ENCODE data around the gene RAP1GAP2. TPM values are rescaled to one million over a fixed set of nuclear protein-coding genes. Genes with fewer than 3 reads are reported as not detected.
"Not testable (repeated sequence)": the region's sequence is repeated elsewhere in the genome, so short reads cannot be mapped to it uniquely, and the experiment has no call there.

RAP1GAP2 gene
- polyA plus RNA-seq, 12 donors = 1.4 to 7.8 (median 2.6) TPM; not detected in 1

DNA sequence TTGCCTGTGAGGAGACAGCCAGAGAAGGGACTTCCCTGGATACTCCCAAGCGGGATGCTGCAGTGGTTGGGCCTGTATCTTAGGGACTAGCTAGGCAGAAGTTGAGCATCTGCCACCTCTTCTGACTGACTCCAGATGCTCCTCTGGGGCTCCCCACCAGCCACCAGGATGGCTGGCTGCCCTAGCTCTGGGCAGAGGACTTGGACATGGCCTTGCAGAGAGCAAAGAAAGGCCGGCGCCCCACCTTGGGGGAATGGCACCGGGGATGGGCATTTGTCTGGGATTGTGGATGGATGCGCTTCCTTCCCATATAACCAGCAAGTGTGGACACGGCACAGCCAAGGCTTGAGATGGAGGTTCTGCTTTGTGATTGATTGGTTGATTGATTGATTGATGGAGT is 198.2 kb downstream of the RAP1GAP2 start:
- no peak for DNase-seq

DNA sequence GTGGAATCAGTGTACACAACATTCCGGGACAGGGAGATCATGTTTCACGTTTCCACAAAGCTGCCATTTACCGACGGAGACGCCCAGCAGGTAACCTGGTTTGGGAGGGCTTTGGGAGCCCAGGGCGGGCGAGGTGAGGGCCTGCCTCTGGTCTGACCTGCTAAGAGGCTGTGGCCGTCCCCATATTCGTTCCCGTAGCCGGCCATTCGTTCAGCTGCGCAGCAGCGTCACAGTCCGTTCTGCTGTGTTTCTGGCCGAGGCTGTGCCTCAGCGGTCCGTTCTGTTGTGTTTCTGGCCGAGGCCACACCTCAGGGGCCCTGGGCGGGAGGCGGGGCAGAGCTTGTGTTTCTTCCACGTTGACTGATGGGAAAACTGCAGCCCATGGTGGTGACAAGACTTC is 199.1 kb downstream of the RAP1GAP2 start:
- peak; percentile 48 for DNase-seq

DNA sequence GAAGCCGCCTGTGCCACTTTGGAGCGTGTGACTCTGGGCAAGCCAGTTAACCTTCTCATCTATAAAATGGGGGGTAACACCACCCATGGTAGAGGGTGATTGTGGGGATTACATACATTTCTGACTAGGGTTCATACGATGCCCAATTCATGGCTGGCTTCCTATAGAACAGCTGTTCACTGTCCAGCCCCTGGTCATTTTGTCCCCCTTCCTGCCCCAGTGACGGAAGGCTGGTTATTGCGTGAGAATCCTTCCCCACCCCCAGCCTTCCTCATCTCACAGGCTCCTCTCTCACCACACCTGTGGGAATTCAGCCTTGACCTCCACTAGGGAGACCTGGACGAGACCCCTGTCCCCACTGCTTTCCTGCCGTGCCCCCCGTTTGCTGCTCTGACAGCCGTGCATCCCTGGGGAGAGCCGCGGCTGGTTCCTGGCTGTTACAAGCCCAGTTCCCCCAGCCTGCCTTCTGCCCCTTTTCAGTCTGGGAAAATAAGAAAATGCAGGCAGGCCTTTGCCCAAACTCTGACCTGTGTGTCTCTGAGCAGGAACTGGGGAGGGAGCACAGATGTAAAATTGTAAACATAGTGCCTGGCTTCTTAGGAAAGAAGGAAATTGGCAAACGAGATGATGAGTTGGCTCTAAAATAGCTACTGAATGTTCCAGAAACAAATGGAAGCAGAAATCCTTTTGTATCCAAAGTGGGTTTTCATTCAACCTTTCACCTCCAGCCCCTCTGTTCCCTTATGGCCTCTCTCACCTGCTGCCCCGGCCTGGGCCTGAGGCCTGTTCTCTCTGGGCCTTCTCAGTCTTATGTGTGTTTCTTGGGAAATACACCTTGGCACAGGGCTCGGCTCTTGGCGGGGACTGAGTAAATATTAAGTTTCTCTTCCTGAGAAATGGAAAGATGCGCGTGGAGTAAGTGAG is 199.9 kb downstream of the RAP1GAP2 start:
- no peak for DNase-seq

DNA sequence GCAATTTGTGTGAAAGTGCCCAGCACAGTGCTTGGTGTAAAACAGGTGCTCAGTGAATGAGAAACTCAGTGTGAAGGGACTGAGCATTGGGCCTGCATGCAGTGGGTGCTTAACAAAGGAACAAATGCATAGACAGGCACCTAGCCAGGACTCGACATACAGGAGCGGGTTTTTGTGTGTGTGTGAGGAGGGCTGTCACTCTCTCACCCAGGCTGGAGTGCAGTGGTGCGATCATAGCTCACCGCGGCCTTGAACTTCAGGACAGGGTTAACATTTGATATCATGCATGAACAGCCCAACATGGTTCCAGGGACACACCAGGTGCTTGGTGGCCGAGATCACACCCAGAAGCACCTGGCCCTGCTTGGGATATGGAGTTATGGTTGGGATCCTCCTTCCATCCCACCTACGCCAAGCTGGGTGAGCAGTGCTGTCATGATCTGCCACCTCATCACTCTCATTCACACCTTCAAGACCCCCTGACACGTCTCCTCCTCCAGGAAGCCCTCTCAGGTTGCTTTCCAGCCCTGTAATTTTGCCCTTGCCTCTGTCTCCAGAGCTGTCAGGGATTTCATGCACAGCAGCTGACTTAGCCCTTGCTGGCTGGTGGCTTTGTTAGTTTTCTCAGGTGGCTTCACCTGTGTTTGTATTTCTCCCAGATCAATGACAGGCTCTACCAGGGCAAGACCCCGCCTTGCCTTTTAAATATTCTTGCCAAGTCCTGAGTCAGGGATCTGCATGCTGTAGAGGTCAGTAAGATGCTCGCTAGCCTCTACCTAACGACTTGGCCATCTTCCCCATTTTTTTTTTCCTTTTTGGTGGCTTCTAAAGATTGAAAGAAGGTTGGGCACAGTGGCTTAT is 200.8 kb downstream of the RAP1GAP2 start:
- DNase-seq = no peak

DNA sequence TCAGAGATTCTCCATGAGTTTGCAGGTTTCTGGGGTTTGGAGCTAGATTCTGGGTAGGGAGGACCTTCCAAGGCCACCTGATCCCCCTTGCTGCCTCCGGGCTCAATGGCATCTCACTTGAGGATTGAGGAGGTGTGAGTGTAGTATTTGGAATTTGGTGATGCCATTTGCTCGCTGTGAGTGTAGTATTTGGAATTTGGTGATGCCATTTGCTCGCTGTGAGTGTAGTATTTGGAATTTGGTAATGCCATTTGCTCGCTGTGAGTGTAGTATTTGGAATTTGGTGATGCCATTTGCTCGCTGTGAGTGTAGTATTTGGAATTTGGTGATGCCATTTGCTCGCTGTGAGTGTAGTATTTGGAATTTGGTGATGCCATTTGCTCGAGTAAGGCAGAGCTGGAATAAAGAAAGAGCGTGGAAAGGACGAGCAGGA is 202.2 kb downstream of the RAP1GAP2 start:
- not testable (repeated sequence) for DNase-seq

DNA sequence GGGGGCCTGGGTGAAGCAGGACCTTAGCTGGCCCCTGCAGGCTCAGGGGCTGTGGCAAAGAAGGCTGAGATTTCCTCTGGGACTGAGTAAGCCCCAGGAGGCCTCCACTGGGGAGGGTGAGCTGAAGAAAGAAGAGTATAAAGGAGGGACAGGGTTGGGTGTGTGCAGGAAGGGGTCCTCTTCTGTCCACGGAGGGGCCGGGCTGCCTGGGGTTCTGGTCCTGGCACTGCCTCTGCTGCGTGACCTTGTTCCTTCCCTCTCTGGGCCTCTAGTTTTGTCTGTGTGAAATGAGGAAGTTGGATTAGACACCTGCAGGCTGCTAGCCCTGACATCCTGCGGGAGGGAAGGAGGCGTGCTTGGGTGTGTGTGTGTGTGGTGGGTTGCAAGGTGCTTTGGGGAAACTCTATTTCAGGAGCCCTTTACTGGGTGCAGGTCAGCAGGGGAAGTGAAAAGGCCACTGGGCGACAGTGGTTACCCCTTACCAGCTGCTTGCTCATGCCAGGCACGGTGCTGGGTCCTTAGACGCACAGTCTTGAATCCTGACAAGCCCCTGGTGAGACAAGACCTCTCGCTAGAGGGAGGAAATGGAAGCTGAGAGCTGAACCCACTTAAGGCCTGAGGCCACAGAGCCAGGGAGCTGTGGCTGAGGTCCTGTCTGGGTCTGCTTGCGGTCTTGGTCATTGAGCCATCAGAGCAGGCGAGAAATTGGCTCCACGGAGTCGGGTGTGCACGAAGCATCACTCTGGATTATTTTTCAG is 206.5 kb downstream of the RAP1GAP2 start:
- DNase-seq = no peak

DNA sequence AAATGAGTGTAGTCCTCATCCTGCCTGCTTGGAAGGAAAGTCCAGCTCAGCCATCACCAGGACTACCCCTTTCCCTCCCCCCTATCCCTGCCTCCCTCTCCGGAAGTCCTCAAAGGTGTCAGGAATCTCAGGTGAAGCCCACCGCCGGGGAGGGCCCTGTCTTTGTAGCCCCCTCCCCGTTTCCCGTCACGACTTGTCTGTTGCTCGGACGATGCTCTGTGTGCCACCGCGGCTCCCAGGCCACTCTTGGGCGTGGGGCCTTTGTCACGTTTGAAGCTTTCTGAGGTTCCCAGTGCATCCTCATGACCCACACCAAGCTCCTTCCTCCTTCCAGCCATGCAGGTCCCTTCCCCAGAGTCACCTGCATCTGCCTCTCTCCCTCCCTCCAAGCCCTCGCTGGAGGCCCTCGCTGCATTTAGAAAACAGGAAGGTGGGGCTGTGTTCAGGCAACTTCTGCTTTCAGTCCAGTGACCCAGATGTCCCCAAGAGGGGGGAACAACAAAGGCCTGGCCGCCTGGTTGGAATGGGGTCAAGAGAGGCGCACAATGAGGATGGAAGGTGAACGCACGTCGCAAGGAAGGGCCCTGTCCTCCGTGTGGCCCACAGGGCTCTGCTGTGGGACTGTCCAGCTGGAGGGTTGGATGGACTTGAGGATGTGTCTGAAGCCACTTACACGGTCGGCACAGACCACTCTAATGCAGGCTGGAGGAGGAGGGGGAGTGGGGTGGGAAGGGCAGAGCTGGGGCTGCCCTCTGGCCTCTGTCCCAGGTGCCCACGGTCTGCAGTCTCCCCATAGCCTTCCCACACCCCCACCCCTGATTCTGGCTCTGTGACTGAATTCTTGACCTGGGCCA is 207.3 kb downstream of the RAP1GAP2 start:
- DNase-seq = no peak

DNA sequence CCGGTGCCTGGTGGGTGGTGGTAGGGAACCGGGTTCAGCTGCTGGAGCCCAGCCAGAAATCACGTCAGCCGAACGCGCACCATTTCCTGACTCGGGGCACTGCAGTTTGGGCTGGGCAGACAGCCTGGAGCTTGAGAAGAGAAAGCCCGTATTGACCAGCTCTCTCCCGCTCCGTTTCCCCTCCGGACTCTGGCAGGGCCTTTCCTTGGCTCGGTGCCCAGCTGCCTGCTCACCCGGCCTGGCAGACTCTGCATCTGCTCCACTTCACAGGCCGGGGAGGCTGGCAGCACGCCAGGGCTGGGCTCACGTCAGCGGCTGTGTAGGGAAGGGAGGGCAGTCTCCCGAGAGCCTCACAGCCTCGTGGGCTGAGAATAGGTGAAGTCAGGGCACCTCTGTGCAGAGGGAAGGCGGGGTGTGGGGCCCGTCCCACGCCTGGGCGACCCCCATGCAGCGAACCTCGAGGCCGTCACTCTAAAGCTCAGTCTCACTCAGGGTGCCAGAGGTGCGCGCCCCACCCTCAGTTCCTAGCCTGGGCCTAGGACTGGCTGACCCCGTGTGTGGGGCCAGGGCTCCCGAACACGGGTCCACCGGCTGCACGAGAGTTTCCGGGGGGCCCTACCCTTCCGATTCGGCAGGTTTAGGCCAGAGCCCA is 208.0 kb downstream of the RAP1GAP2 start:
- DNase-seq = peak; percentile 91

DNA sequence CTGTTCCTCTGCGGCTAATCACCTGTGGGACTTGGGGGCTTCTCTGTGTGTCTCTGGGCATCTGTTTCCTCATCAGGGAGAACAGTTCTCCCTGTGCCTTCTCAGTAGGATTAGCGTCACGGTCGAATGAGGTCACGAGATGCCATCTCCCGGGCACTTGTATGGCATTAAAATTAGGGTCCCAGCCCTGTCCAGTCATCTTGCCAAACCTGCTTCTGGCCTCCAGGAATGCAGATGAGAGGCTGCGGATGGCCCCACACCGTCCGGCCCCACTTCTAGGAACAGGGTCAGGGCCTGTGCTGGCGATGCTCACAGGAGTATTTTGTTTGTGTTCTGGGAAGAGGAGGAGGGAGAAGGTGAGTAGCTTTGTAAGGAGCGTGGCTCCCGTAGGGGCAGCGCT is 208.7 kb downstream of the RAP1GAP2 start:
- DNase-seq = no peak

DNA sequence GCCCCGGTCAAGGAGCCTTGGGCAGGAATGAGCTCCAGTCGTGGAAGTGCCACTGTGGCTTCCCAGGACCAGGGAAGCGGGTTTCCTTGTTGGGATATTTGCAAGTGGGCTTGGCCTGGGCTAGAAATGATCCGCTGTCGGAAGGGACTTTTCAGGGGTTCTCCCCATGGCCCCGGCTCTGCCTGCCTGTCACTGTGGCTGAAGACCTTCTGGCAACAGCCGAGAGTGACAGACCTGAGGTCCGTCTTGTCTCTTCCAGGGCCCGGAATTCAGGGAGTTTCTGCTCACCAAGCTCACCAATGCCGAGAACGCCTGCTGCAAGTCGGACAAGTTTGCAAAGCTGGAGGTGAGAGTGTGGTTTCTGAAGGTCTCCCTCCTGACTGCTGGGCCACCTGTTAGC is 209.5 kb downstream of the RAP1GAP2 start:
- no peak for DNase-seq

DNA sequence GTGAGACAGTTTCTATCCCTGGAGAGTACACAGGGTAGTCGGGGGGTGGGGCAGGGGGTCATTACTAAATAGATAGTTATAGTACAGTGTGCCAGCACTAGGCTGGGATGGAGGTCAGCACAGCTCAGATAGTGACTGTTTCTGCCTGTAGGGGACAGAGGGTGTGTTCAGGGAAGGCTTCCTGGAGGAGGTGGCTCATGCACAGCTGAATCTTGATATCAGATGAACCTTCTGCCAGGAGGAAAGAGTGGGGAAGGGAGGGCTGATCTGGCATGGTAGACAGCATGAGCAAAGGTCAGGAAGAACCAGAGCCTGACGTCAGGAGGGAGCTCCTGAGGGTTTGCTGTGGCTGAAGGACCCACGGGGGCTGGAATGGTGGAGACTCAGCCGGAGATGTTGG is 210.6 kb downstream of the RAP1GAP2 start:
- no peak for DNase-seq

DNA sequence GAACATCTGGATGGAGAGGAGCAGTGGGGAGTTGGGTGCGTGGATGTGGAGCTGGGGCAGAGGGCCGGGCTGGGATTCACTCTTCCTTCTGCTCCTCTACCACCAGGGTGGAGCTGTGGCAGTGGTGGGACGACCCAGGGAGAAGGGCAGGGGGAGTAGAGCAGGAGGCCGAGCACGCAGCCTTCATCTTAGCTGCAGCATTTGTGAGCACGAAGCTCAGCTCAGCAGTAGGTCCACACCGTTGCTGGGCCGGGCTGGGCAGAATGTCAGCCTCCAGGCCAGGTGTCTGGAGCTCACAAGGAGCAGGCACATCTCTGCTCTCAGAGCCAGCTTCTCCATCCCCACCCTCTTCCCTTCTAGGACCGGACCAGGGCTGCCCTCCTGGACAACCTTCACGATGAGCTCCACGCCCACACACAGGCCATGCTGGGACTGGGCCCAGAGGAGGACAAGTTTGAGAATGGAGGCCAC is 211.4 kb downstream of the RAP1GAP2 start:
- DNase-seq = no peak

DNA sequence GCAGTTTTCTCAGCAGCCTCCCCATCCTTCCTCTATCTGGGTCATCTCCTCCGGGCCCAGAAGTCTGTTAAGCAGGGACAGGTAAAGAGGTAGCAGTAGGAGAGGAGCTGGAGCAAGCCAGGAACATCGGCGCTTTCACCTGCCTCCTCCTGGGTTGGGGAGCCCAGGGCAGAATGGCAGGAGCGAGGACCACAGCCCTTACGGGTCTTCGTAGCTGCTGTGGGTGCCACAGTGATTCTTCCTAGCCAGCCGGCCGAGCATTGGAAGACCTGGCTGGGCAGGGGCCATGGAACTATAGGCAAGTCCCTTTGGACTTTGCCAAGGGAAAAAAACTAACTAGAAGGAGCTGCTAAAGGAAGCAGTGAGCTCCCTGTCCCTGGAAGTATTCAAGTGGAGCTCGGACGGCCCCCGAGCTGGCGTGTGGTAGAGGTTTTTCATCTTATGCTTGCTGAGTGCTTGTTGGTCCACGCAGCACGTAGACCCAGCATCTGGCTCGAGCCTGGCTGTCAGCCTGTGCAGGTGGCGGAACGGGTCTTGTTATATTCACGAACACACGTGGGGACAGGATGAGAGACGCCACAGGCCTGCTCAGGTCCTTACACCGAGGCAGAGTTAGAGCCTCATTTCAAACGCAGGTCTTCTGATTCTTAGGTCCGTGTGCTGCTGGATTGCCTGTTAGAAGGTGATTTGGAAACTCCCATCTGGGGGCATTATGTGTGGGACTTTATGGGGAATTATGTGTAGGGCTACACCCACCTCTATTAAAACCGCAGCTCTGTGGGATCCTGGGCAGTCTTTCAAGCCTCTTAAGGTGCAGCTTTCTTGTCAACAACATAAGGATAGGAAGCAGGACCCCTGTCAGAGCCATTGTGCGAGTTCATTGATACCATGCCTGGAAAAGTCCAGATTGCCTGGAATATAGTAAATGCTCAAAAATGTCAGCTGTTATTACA is 212.4 kb downstream of the RAP1GAP2 start:
- no peak for DNase-seq

DNA sequence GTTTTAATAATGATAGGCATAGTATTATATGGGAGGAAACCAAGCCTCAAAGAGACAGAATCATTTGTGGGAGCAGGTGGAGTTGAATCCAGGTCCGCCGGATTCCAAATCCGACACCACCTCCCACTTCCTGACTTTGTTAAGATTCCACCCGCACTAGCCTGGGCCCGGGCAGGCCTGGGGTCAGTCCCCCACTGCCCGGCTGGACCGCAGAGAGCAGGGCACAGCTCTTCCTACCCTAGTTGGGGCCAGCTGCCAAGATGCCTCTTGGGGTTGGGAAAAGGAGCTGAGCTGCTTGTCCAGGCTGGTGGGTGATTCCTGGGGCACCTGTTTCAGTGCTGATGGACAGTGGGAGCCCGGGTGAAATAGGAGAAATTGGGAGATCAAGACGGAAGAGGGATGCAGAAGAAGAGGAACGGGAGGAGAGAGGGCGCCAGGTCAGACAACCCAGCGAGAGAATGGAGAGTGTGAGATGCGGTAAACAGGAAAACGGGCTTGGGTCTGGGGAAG is 213.2 kb downstream of the RAP1GAP2 start:
- no peak for DNase-seq

DNA sequence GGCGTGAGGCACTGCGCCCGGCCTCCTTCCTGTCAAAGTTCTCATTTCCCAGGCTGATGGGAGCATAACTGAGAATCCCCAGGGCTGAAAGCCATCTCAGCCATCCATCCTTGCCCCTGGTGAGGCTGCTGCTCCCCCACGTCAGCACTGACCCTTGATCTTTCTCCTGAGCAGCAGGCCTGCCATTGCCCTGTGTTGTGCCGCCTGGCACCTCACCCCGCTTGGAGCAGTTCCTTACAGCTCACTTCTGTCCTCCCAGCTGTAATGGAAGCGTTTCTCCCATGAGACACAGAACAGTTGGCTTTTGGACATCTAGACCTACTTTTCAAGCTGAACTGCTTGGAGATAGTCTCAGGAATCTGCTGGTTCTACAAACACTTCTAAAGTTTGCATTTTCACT is 215.7 kb downstream of the RAP1GAP2 start:
- no peak for DNase-seq

DNA sequence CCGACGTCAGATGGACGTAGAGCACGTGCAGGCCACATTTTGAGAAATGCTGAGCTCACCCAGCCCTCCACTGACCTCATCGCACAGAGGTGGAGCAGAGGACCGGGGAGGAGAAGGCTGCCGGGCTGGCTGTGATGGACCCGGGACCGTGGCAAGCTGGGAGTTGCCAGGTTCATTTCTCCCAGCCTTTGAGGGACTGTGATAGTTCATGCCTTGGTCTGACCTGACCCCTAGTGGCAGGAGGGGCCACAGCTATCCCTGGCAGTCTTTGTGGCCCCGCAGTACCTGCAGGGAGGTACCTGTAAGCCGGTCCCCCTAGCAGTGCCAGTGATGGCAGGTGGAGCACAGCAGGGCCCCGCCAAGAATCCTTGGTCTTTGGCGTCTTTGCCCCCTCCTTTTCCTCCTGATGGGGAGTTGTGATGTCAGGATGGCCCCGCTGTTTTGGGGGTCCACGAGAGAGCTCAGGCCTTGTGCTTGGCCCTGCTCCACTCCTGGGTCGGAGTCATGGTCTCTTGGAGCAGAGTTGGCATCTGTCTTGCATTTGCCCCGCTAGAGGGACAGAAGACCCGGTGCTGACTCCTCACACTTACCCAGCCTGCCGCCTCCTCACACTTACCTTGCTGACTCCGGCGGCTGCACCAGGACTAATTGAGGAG is 216.8 kb downstream of the RAP1GAP2 start:
- DNase-seq = peak; percentile 53

DNA sequence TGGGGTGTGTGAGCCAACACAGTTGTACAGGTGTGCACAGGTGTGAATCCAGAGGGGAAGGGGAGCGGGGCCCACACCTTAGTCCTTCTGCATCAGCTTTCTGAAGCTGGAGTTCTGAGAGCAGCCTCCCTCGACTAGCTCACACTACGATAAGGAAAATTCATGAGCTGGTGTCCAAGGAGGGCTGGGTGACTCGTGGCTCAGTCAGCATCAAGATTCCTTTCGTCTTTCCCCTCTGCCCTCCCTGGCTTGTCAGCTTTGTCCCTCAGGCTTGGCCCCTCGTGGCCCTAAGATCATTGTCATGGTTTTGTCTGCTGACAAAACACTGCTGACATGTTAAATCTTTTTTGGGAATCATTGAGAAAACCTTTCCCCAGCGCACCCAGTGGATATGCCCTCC is 219.7 kb downstream of the RAP1GAP2 start:
- DNase-seq = no peak

DNA sequence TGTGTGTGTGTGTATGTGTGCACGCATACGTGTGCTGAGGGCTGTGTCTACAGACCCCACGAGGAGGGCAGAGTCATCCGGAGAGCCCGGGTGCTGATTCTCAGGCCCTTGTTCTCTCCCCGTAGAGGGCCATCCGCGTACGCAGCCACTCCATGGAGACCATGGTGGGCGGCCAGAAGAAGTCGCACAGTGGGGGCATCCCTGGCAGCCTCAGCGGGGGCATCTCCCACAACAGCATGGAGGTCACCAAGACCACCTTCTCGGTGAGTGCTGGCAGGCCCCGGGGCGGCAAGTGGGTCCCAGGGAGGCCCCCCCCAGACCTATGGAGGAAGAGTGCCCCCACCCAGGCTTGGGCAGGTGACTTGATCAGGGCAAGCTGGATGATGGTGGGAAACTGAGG is 221.7 kb downstream of the RAP1GAP2 start:
- no peak for DNase-seq
